Measurements from ENCODE around the gene BST2. TPM values are rescaled to one million over a fixed set of nuclear protein-coding genes. Genes with fewer than 3 reads are reported as not detected.

Gene BST2
- total and polyA plus RNA-seq, 9 of the 15 experiments (the other 6 are each of a cell fraction or from before 2014, with no cell fraction given): 11.2 to 232 (median 151) TPM

DNA sequence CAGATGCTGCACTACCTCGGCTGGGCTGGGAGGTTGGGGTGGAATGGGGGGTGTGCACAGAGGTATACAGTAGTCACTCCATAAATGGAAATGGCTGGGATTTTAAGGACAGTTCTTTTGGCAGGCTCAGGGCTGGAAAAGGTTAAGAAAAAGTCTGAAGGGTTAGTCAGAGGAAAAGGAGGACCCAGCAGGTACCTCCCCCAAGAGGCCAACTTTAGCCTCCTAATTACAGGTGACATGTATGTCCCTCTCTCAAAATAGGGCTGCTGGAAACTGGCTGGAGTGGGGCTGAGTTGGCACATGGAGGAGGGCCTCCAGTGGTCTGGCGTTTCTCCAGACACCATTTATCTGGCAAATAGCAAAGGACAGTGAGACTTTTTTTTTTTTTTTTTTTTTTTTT lies 12.4 kb downstream of the BST2 start:
- in situ Hi-C loops (cut with MboI): no loop called here
- H3K79me2 ChIP-seq (ENCODE audit: control insufficient read depth, insufficient read depth, low read length): no peaks in the 10 kb centered on the region
- peaks cover 10% of the 10 kb centered on the region; the same call in 1 of the 3 replicates for H3K36me3 ChIP-seq (ENCODE audit: control insufficient read depth, insufficient read depth, low read length)
- FAIRE-seq (no peak), ATAC-seq (no peak), DNase-seq (ENCODE audit: extremely low read depth in 1 of 4, low spot score in 3 of 4) (peak in 2 of 4 experiments; percentile 8 to 53)
- no peaks in the 10 kb centered on the region for H3K27me3 ChIP-seq (ENCODE audit: control insufficient read depth in 2 of 2, insufficient read depth in 2 of 2, low read length in 2 of 2)
- H3K9ac ChIP-seq (ENCODE audit: insufficient read depth in 1 of 2, low read depth in 2 of 2, low read length in 2 of 2): no peak overlapping the region
- no peak overlapping the region for H3K4me2 ChIP-seq (ENCODE audit: insufficient read depth, low read length)
- no peak overlapping the region for H2AFZ ChIP-seq (ENCODE audit: low read depth, low read length)
- TF ChIP-seq ZKSCAN8 (CRISPR knock-in tag; IDR thresholded peaks at IDR 0.05) (peak; percentile 99), KDM1A (IDR thresholded peaks at IDR 0.05) (no peak), ZNF384 (IDR thresholded peaks at IDR 0.05; ENCODE audit: low read depth, low read length) (peak; percentile 68)
- H3K9me3 ChIP-seq (replicated peaks; ENCODE audit: control insufficient read depth, insufficient read depth, low read depth, low read length): peaks cover 9% of the 10 kb centered on the region
- POLR2A ChIA-PET: interaction anchor here (1.0 to 1.3 kb wide), 2 partner anchors 12 to 129 kb away, joined by 3 to 7 read pairs; partner anchors contain the start of genes BST2 and USHBP1
- H3K27ac ChIP-seq (ENCODE audit: extremely low read depth, low read depth, low read length): no peak overlapping the region
- BruUV-seq (replicated peaks): no TSS peak
- WGBS (ENCODE audit: insufficient coverage, low coverage, missing lambda C conversion rate): 12% methylated on average over 2 of the region's 2 CpGs
- H3K4me1 ChIP-seq (replicated peaks in 1 of 2; ENCODE audit: control insufficient read depth in 2 of 2, insufficient read depth in 2 of 2, low read length in 2 of 2): peaks cover 22 to 37% of the 10 kb centered on the region in 2 experiments
- intact Hi-C loops (cut with micrococcal nuclease): no loop called here
- H3K9me1 ChIP-seq (ENCODE audit: control insufficient read depth, insufficient read depth, low read length): no peaks in the 10 kb centered on the region
- no peak overlapping the region for H3K4me3 ChIP-seq
- CTCF ChIA-PET (ENCODE audit: low intra/inter-chr PET ratio): interaction anchor here (0.6 kb wide), 1 partner anchor 47 kb away, joined by 3 read pairs; no protein-coding TSS in a partner anchor
- H4K20me1 ChIP-seq (replicated peaks; ENCODE audit: control insufficient read depth, insufficient read depth, low read length): no peaks in the 10 kb centered on the region

GRCh38 chr19:17391371-17392151 lies 13.9 kb downstream of the BST2 start:
- no peak overlapping the region for H3K27ac ChIP-seq (ENCODE audit: extremely low read depth, low read depth, low read length)
- 0 out of 3 replicates have a peak, but pooled peaks have one; percentile 8 for ATAC-seq
- peak overlapping the region; percentile 51 for H3K4me3 ChIP-seq
- no peaks in the 10 kb centered on the region for H3K79me2 ChIP-seq (ENCODE audit: control insufficient read depth, insufficient read depth, low read length)
- ChIA-PET CTCF (ENCODE audit: low intra/inter-chr PET ratio) (interaction anchor here (0.6 to 2.0 kb wide), 2 partner anchors 87 to 99 kb away, joined by 3 to 7 read pairs; no protein-coding TSS in a partner anchor), POLR2A (interaction anchor here (0.5 to 1.0 kb wide), 6 partner anchors 9 to 470 kb away, joined by 3 to 5 read pairs (median 4); no protein-coding TSS in a partner anchor)
- H3K36me3 ChIP-seq (ENCODE audit: control insufficient read depth, insufficient read depth, low read length): 0 out of 3 replicates have a peak, but pooled peaks cover 2% of the 10 kb centered on the region
- H4K20me1 ChIP-seq (replicated peaks; ENCODE audit: control insufficient read depth, insufficient read depth, low read length): no peaks in the 10 kb centered on the region
- H3K9ac ChIP-seq (ENCODE audit: insufficient read depth in 1 of 2, low read depth in 2 of 2, low read length in 2 of 2): peak overlapping the region in 1 of 2 experiments; percentile 59; a peak in 2 of 4 replicates
- intact Hi-C loops (cut with micrococcal nuclease): no loop called here
- H3K4me1 ChIP-seq (replicated peaks in 1 of 2; ENCODE audit: control insufficient read depth in 2 of 2, insufficient read depth in 2 of 2, low read length in 2 of 2): peaks cover 22 to 37% of the 10 kb centered on the region in 2 experiments
- no peaks in the 10 kb centered on the region for H3K27me3 ChIP-seq (ENCODE audit: control insufficient read depth in 2 of 2, insufficient read depth in 2 of 2, low read length in 2 of 2)
- no TSS peak for BruUV-seq (replicated peaks)
- H3K9me1 ChIP-seq (ENCODE audit: control insufficient read depth, insufficient read depth, low read length): no peaks in the 10 kb centered on the region
- peaks cover 9% of the 10 kb centered on the region for H3K9me3 ChIP-seq (replicated peaks; ENCODE audit: control insufficient read depth, insufficient read depth, low read depth, low read length)
- no peak for FAIRE-seq
- H2AFZ ChIP-seq (ENCODE audit: low read depth, low read length): peak overlapping the region; percentile 83
- 12% methylated on average over 24 of the region's 26 CpGs for WGBS (ENCODE audit: insufficient coverage, low coverage, missing lambda C conversion rate)
- peak overlapping the region; percentile 88 for H3K4me2 ChIP-seq (ENCODE audit: insufficient read depth, low read length)
- peak in 2 of 4 experiments; percentile 36 to 44 for DNase-seq (ENCODE audit: extremely low read depth in 1 of 4, low spot score in 3 of 4)
- in situ Hi-C loops (cut with MboI): no loop called here
- TF ChIP-seq RFX7 (CRISPR knock-in tag; IDR thresholded peaks at IDR 0.05) (0 out of 2 replicates have a peak, but pooled peaks have one; percentile 26), PHF8 (IDR thresholded peaks at IDR 0.05; ENCODE audit: borderline replicate concordance, low read length) (peak; percentile 27; the same call in 1 of the 2 replicates), TOE1 (IDR thresholded peaks at IDR 0.05; ENCODE audit: borderline replicate concordance) (no peak), TOE1 (CRISPR knock-in tag; IDR thresholded peaks at IDR 0.05; ENCODE audit: borderline replicate concordance, low read depth) (0 out of 2 replicates have a peak, but pooled peaks have one; percentile 46), ZFX (CRISPR knock-in tag; IDR thresholded peaks at IDR 0.05) (peak; percentile 41; the same call in 1 of the 2 replicates), UBTF (IDR thresholded peaks at IDR 0.05; ENCODE audit: borderline replicate concordance in 1 of 2, low read depth in 2 of 2, low read length in 2 of 2) (no peak), MAX (CRISPR knock-in tag; IDR thresholded peaks at IDR 0.05) (peak; percentile 18; the same call in 1 of the 2 replicates), RBM22 (IDR thresholded peaks at IDR 0.05; ENCODE audit: low read depth, low read length, poor library complexity, severe bottlenecking) (peak; percentile 3)
